Measurements from ENCODE around the gene CLECL1.

The CLECL1 gene

DNA sequence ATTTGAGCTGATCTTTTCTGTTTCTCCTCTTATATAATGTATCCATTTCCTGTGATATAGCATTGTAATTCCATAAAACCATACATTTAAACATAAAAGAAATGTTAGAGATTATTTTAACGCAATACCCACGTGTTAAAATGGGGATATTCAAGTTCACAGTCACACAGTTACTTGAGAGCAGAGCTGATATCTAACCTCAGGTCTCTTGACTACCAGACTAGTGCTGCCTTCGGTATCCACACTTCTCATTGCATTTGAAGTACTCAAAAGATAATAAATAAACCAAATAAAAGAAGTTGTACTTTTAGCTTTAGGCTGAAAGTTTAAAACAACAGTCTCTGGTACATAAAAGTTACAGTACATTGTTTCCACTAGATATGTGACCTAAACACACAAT is 2.9 kb downstream of the CLECL1 start:
- H2BK12ac ChIP-seq (ENCODE audit: low read length in 2 of 2) = no peak overlapping the region
- H4K91ac ChIP-seq (ENCODE audit: low read length) = no peak overlapping the region
- H2BK15ac ChIP-seq (ENCODE audit: low read depth, poor library complexity, severe bottlenecking) = no peak overlapping the region
- H3K4me2 ChIP-seq (ENCODE audit: low read length, poor library complexity, severe bottlenecking) = no peak overlapping the region
- no peak overlapping the region for H3K14ac ChIP-seq (ENCODE audit: low read length in 2 of 2)
- no peak overlapping the region for H4K8ac ChIP-seq (ENCODE audit: low read length)
- no peak overlapping the region for H2AK5ac ChIP-seq (ENCODE audit: low read length, severe bottlenecking)
- no peak for DNase-seq
- H3K79me1 ChIP-seq (replicated peaks; ENCODE audit: low read length, poor library complexity, severe bottlenecking) = no peaks in the 10 kb centered on the region
- no peaks in the 10 kb centered on the region for H3K27me3 ChIP-seq (ENCODE audit: control insufficient read depth in 1 of 2, insufficient read depth in 1 of 2, low read length in 2 of 2)
- H3K23ac ChIP-seq (ENCODE audit: low read length in 2 of 2) = no peak overlapping the region
- no peaks in the 10 kb centered on the region for H3K4me1 ChIP-seq (ENCODE audit: control insufficient read depth, insufficient read depth, low read depth, low read length)
- H3K36me3 ChIP-seq (ENCODE audit: control insufficient read depth in 1 of 2, insufficient read depth in 2 of 2, low read depth in 1 of 2, low read length in 2 of 2) = no peaks in the 10 kb centered on the region
- H2BK5ac ChIP-seq (ENCODE audit: low read depth, low read length, poor library complexity, severe bottlenecking) = no peak overlapping the region
- 89% methylated on average over 2 of the region's 3 CpGs for WGBS
- no peaks in the 10 kb centered on the region for H3K9me3 ChIP-seq (ENCODE audit: control insufficient read depth, low read length)
- H3K4ac ChIP-seq (ENCODE audit: low read depth in 1 of 2, low read length in 2 of 2) = no peak overlapping the region
- no peak overlapping the region for H3K27ac ChIP-seq (ENCODE audit: low read length, poor library complexity, severe bottlenecking)
- H3K4me3 ChIP-seq (ENCODE audit: insufficient read depth in 1 of 2, low read depth in 1 of 2, low read length in 2 of 2) = no peak overlapping the region
- H2AFZ ChIP-seq (ENCODE audit: low read depth, low read length) = no peak overlapping the region
- H3K9ac ChIP-seq (ENCODE audit: low read length) = no peak overlapping the region
- no peak overlapping the region for H3K18ac ChIP-seq (ENCODE audit: low read depth in 1 of 2, low read length in 2 of 2)
- no peak overlapping the region for H2BK120ac ChIP-seq (ENCODE audit: low read depth, low read length)

DNA sequence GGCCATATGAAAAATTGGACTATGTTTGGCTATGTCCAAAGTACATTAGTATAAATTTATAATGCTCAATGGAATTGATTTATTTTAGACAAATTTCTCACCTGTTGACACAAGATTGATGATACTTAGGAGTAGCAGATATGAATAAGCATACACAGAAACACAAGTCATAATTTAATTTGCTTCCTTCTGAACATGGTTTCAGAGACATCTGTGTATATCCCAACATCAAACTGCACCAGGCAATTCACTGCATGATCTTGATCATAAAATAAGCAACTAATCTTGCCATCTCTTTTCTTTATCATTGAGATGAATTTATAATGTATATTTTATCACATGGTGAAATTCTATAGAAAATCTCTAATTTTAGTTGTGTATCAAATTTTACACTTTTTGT is 3.8 kb downstream of the CLECL1 start:
- no peak overlapping the region for H4K8ac ChIP-seq (ENCODE audit: low read length)
- H3K27me3 ChIP-seq (ENCODE audit: control insufficient read depth in 1 of 2, insufficient read depth in 1 of 2, low read length in 2 of 2) = no peaks in the 10 kb centered on the region
- no peak overlapping the region for H3K4ac ChIP-seq (ENCODE audit: low read depth in 1 of 2, low read length in 2 of 2)
- H3K9me3 ChIP-seq (ENCODE audit: control insufficient read depth, low read length) = no peaks in the 10 kb centered on the region
- no peak overlapping the region for H3K4me2 ChIP-seq (ENCODE audit: low read length, poor library complexity, severe bottlenecking)
- H3K14ac ChIP-seq (ENCODE audit: low read length in 2 of 2) = no peak overlapping the region
- no peak overlapping the region for H3K4me3 ChIP-seq (ENCODE audit: insufficient read depth in 1 of 2, low read depth in 1 of 2, low read length in 2 of 2)
- H2BK15ac ChIP-seq (ENCODE audit: low read depth, poor library complexity, severe bottlenecking) = no peak overlapping the region
- no peak overlapping the region for H2BK12ac ChIP-seq (ENCODE audit: low read length in 2 of 2)
- H4K91ac ChIP-seq (ENCODE audit: low read length) = no peak overlapping the region
- no peaks in the 10 kb centered on the region for H3K36me3 ChIP-seq (ENCODE audit: control insufficient read depth in 1 of 2, insufficient read depth in 2 of 2, low read depth in 1 of 2, low read length in 2 of 2)
- H3K18ac ChIP-seq (ENCODE audit: low read depth in 1 of 2, low read length in 2 of 2) = no peak overlapping the region
- no peak overlapping the region for H2AK5ac ChIP-seq (ENCODE audit: low read length, severe bottlenecking)
- H3K27ac ChIP-seq (ENCODE audit: low read length, poor library complexity, severe bottlenecking) = no peak overlapping the region
- no peak for DNase-seq
- no peak overlapping the region for H2BK120ac ChIP-seq (ENCODE audit: low read depth, low read length)
- no peak overlapping the region for H2BK5ac ChIP-seq (ENCODE audit: low read depth, low read length, poor library complexity, severe bottlenecking)
- no peak overlapping the region for H3K9ac ChIP-seq (ENCODE audit: low read length)
- no peaks in the 10 kb centered on the region for H3K4me1 ChIP-seq (ENCODE audit: control insufficient read depth, insufficient read depth, low read depth, low read length)
- no peak overlapping the region for H3K23ac ChIP-seq (ENCODE audit: low read length in 2 of 2)
- no peaks in the 10 kb centered on the region for H3K79me1 ChIP-seq (replicated peaks; ENCODE audit: low read length, poor library complexity, severe bottlenecking)
- no peak overlapping the region for H2AFZ ChIP-seq (ENCODE audit: low read depth, low read length)

DNA sequence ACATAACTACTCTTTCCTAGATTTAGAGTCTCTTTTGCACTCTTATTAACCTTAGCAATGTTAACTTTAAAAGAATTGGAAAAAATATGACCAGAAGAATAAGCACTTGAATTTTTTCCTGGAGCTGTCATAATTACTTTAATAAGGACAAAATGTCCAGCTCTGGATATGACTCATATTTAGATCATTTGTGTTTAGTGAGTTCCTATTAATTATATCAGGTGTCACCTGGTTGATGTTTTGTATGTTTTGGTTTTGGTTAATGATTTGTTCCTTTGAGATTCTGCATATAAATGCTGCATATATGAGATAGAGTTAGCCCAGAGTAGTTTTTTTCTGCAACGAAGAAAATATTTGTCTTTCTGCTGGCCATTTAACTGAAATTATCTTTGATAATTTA is 5.1 kb downstream of the CLECL1 start:
- Histone ChIP-seq H4K91ac (ENCODE audit: low read length) (no peak overlapping the region), H3K79me1 (replicated peaks; ENCODE audit: low read length, poor library complexity, severe bottlenecking) (no peaks in the 10 kb centered on the region), H3K14ac (ENCODE audit: low read length in 2 of 2) (no peak overlapping the region), H3K27me3 (ENCODE audit: control insufficient read depth in 1 of 2, insufficient read depth in 1 of 2, low read length in 2 of 2) (no peaks in the 10 kb centered on the region), H3K4ac (ENCODE audit: low read depth in 1 of 2, low read length in 2 of 2) (no peak overlapping the region), H3K4me1 (ENCODE audit: control insufficient read depth, insufficient read depth, low read depth, low read length) (no peaks in the 10 kb centered on the region), H4K8ac (ENCODE audit: low read length) (no peak overlapping the region), H2BK12ac (ENCODE audit: low read length in 2 of 2) (no peak overlapping the region), H2BK120ac (ENCODE audit: low read depth, low read length) (no peak overlapping the region), H3K9me3 (ENCODE audit: control insufficient read depth, low read length) (no peaks in the 10 kb centered on the region), H3K27ac (ENCODE audit: low read length, poor library complexity, severe bottlenecking) (no peak overlapping the region), H2AFZ (ENCODE audit: low read depth, low read length) (no peak overlapping the region), H3K18ac (ENCODE audit: low read depth in 1 of 2, low read length in 2 of 2) (no peak overlapping the region), H3K23ac (ENCODE audit: low read length in 2 of 2) (no peak overlapping the region), H2AK5ac (ENCODE audit: low read length, severe bottlenecking) (no peak overlapping the region), H3K4me3 (ENCODE audit: insufficient read depth in 1 of 2, low read depth in 1 of 2, low read length in 2 of 2) (no peak overlapping the region), H2BK5ac (ENCODE audit: low read depth, low read length, poor library complexity, severe bottlenecking) (no peak overlapping the region), H3K4me2 (ENCODE audit: low read length, poor library complexity, severe bottlenecking) (no peak overlapping the region), H3K36me3 (ENCODE audit: control insufficient read depth in 1 of 2, insufficient read depth in 2 of 2, low read depth in 1 of 2, low read length in 2 of 2) (no peaks in the 10 kb centered on the region), H3K9ac (ENCODE audit: low read length) (no peak overlapping the region), H2BK15ac (ENCODE audit: low read depth, poor library complexity, severe bottlenecking) (no peak overlapping the region)
- no peak for DNase-seq
- no CpG with 5 or more reads among the region's 1 CpG for WGBS

DNA sequence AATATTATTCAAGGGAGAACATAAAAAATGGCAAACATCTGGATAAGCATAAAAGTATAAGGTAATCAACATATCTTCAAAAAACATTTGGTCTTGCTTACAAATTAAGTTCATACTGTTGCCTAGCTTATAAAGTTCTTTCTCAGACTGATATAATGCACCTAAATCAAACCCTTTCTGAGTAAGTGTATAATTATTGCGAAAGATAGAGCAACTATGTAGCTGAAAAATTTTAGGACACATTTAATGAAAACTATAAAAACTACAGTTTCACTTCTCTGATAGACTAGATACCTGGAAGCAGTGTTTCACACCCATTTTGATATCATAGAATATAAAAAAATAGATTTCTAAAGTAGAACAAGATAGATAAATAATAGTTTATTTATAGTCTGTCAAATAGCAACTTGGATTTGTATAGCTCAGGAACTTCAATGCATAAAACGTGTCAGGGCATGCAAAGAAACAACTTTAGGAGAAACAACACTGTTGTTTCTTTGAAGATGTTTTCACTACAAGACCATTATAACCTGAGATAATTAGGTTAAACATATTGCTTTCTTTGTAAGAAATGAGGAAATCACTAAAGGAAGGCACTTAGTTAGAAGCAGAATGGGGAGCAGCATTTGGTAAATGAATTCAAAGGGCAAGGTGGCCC is 7.6 kb downstream of the CLECL1 start:
- H3K27ac ChIP-seq (ENCODE audit: low read length, poor library complexity, severe bottlenecking) = no peak overlapping the region
- no peak overlapping the region for H3K4ac ChIP-seq (ENCODE audit: low read depth in 1 of 2, low read length in 2 of 2)
- no peak overlapping the region for H3K9ac ChIP-seq (ENCODE audit: low read length)
- DNase-seq = no peak
- no peaks in the 10 kb centered on the region for H3K36me3 ChIP-seq (ENCODE audit: control insufficient read depth in 1 of 2, insufficient read depth in 2 of 2, low read depth in 1 of 2, low read length in 2 of 2)
- no peak overlapping the region for H2BK12ac ChIP-seq (ENCODE audit: low read length in 2 of 2)
- H4K91ac ChIP-seq (ENCODE audit: low read length) = no peak overlapping the region
- H3K79me1 ChIP-seq (replicated peaks; ENCODE audit: low read length, poor library complexity, severe bottlenecking) = no peaks in the 10 kb centered on the region
- no peak overlapping the region for H3K4me3 ChIP-seq (ENCODE audit: insufficient read depth in 1 of 2, low read depth in 1 of 2, low read length in 2 of 2)
- no peaks in the 10 kb centered on the region for H3K27me3 ChIP-seq (ENCODE audit: control insufficient read depth in 1 of 2, insufficient read depth in 1 of 2, low read length in 2 of 2)
- H3K4me2 ChIP-seq (ENCODE audit: low read length, poor library complexity, severe bottlenecking) = no peak overlapping the region
- no peak overlapping the region for H2AK5ac ChIP-seq (ENCODE audit: low read length, severe bottlenecking)
- no peaks in the 10 kb centered on the region for H3K9me3 ChIP-seq (ENCODE audit: control insufficient read depth, low read length)
- no peak overlapping the region for H4K8ac ChIP-seq (ENCODE audit: low read length)
- H2BK15ac ChIP-seq (ENCODE audit: low read depth, poor library complexity, severe bottlenecking) = no peak overlapping the region
- H2AFZ ChIP-seq (ENCODE audit: low read depth, low read length) = no peak overlapping the region
- no peak overlapping the region for H3K23ac ChIP-seq (ENCODE audit: low read length in 2 of 2)
- no peak overlapping the region for H2BK5ac ChIP-seq (ENCODE audit: low read depth, low read length, poor library complexity, severe bottlenecking)
- H3K14ac ChIP-seq (ENCODE audit: low read length in 2 of 2) = no peak overlapping the region
- no peak overlapping the region for H3K18ac ChIP-seq (ENCODE audit: low read depth in 1 of 2, low read length in 2 of 2)
- WGBS = no CpG with 5 or more reads among the region's 2 CpGs
- no peaks in the 10 kb centered on the region for H3K4me1 ChIP-seq (ENCODE audit: control insufficient read depth, insufficient read depth, low read depth, low read length)
- no peak overlapping the region for H2BK120ac ChIP-seq (ENCODE audit: low read depth, low read length)

All from mesenchymal stem cell (in vitro differentiated cells and primary cell).